HG02642 (cell line): ENCODE measurements around the gene MRPS18A.
A peak's percentile ranks its signal among the peaks of the same experiment; 100 is the strongest.
"Not testable (repeated sequence)": the region's sequence is repeated elsewhere in the genome, so short reads cannot be mapped to it uniquely, and the experiment has no call there.

Source experiments
- ATAC-seq: cut with Tn5 transposase; IDR thresholded peaks from one replicate; pipeline ENCODE4 v1.9.1; 2021; ENCODE audit warnings: mild to moderate bottlenecking; ENCODE audit not compliant: unreplicated experiment, poor library complexity

MRPS18A gene

GRCh38 chr6:43639984-43640800 lies 47.4 kb downstream of the MRPS18A start:
- no peak for ATAC-seq

- ATAC-seq = no peak
These were observed 51.3 kb downstream of the MRPS18A start for GRCh38 chr6:43636308-43636659.

- ATAC-seq = peak; percentile 85
These were observed 51.9 kb downstream of the MRPS18A start, which contains the start of gene MAD2L1BP for GRCh38 chr6:43635387-43636307. Gene MAD2L1BP (plus strand): TSS chr6:43635840. CDS start chr6:43635876, 36 bp downstream.

DNA sequence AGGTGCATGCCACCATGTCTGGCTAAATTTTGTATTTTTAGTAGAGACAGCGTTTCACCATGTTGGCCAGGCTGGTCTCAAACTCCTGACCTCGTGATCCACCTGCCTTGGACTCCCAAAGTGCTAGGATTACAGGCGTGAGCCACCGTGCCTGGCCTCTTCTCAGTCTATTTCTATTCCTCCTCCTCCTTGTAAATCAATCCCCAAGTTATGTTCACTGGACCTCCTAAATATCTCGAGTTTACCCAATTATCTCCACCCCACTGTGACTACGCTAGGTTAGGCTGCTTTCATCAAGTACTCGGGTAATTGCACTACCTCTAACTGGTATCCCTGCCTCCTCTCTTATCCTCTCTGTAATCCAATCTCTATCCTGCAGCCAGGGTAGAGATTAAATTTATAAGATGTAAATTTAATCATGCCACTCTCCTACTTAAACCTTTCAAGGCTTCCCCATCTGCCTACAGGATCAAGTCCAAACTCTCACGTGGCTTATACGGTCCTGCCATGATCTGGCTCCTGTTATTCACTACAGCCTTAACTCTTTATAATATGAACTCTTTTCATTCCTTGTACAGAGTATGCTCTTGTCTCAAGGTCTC lies 52.8 kb downstream of the MRPS18A start:
- ATAC-seq = no peak

GRCh38 chr6:43633002-43633401 lies 54.6 kb downstream of the MRPS18A start:
- ATAC-seq = not testable (repeated sequence)

DNA sequence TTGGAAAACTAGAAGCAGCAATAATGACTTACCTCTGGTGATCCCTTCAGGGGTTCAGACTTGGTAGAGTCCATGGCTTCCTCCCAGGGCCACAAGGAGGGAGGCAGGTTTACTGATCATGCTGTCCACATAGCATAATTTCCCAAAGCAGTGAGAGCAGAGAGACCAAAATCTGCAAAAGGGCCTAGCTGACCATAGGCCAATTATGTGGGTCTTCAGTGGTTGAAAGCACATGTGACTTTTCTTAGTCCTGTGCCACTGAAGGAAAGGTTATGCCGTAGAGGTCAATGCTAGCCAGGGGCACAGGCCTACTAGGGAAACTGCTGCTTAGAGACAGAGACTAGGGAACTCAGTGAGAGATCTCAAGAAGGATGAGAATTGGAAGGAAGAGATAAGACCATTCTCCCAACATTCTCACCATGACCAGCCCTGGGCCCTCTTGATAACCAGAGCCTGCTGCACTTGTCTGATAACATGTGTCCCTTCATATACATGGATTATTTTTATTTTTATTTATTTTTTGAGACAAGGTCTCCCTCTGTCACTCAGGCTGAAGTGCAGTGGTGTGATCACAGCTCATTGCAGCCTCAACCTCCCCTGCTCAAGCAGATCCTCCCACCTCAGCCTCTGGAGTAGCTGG lies 56.5 kb downstream of the MRPS18A start:
- no peak for ATAC-seq

DNA sequence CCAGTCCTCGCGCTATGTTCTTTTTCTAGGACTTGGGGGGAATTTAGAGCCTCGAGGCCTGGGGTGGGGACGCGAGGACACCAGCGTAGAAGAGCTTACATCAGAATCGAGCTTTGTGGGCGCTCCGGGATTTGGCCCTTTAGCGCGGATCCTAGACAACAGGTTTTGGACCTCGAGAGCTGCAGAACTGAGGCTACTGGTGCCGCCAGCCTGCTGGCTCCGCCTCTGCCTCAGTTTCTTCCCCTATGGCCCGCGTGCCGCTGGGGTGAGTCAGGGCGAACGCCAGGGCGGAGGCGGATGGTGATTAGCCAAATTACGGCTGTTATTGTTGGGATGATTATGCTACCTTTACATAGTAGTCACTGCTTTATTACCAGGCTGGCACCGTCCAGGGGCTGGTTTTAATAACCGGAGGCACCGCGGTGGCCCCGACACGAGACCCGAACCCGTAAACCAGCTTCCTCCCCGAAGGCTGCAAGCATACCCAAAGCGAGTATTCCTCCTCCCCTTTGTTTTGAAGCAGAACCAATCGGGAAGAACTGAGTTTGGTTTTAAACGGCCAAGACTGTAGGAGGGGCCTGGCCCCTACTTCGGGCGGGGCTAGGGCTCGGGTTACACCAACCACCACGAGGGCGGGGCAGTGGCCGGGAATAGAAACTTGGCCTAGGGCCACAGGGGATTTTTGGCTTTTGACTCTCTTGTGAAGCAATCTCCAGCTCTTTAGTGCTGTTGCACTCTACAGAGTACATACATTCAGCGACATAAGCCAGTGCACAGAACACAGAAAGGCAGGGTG lies 57.9 kb downstream of the MRPS18A start:
- peak; percentile 62 for ATAC-seq

DNA sequence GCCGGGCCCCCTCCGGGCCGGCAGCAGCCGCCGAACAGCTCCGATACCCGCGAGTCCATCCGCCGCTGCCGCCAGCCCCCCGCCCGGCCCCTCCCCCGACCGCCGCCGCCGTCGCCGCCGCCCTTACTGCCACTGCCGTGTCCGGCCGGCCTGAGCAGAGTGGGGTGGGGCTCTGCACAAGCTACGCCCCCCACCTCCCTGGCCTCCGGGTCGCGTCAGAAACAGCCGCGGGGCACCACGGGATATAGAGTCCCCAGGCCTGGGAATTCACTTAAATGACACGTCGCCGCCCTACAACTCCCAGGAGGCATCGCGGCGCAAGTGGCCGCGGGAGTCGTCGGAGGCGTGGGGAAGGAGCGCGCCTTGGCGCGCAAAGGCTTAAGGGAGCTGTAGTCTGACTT lies 58.5 kb downstream of the MRPS18A start, which contains the start of gene GTPBP2:
Gene GTPBP2 (minus strand): TSS at position 161 of the 401 bp plus-strand sequence. CDS start 102 bp downstream, at position 59.
- ATAC-seq = peak; percentile 87

GRCh38 chr6:43628393-43629103 lies 59.0 kb downstream of the MRPS18A start:
- peak; percentile 24 for ATAC-seq

- ATAC-seq = no peak
These were observed 60.4 kb downstream of the MRPS18A start for GRCh38 chr6:43627008-43627825.

DNA sequence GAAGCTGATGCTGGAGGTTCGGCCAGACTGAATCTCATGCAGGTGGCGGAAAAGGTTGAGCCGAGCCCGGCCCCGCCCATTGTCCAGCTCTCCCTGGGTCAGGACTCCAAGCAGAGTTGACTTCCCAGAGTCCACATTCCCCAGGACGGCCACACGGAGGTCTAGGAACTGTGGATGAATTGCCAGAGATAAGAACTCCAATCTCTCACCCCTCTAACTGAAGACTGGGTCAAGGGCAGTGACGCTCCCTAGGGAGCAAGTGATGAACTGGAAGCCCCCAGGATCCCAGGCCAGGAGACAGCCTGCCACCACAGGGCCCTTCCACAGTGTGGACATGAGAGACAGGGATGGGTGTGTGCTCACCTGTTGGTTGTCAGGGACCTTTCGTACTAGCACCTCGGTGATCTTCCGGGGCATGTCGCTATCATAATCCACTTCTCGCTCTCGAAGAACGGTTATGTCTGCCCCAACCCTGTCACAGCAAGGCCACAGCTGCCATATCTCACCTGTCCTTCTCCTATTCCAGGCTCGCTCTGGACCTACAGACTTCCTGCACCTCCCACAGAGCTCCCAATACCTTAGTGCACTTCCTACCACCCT lies 62.1 kb downstream of the MRPS18A start:
- ATAC-seq = no peak

DNA sequence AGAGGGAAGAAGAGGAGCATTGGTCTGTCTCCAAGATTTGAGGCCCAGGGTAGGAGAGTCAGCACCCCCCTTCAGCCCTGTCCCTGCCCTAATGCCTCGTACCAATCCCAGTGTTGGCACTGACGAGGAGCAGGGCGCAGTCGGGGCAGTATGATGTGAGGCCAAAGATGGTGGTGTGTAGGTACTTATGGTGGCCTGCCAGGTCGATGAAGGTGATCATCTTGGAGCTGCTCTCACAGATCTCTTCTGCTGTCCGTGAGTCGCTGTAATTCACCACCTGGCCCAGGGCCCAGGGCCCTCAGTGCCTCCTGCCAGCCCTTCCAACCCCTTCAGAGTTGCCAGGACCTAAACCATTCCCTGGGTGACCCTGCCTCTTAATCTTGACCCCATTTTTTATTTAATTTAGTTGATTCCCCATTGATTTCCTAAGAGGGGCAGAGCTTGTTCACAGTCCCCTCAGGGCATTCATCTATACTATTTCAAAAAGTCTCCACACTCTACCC lies 62.8 kb downstream of the MRPS18A start:
- no peak for ATAC-seq

DNA sequence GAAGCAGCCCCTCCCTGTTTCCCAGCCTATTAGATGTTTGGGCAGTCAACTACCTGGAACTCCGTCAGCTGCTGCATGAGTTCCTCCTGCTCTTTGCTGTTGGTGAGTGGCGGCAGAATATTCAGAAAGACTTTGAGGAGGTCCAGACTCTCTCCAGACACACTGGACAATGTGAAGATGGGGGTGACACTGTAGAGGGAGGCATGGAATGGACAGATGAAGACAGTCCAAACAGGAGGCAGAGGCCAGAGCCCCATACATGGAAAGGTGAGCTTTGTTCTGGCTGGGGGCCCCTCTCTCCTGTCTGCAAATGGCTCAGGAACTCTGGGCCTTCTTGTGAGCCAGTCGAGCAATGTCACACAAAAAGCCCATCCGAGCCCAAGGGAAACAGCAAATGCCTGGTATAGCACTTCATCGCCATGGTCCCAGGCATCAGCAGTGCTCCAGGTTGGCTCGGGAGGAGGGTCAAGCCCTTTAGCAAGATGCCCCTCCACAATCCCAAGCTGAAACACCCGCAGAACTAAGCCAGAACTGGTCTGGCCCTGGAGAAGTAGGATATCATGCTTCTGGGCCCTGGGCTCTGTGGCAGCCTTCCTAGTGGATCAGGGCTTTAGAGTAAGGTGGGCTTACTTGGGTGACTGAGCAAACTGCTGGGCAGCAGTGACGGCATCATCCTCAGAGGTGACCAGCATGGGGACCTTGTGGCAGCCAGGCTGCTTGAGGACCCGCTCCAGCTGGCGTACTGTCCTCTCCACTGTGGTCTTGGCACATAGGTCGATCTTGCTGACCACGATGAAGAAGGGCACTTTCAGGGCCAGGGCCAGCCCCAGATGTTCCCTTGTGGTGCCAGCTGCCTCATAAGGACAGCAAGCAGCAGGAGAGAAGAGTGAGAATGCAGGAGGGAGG lies 63.5 kb downstream of the MRPS18A start:
- ATAC-seq = no peak

- no peak for ATAC-seq
These were observed 65.0 kb downstream of the MRPS18A start for GRCh38 chr6:43622541-43622940.

DNA sequence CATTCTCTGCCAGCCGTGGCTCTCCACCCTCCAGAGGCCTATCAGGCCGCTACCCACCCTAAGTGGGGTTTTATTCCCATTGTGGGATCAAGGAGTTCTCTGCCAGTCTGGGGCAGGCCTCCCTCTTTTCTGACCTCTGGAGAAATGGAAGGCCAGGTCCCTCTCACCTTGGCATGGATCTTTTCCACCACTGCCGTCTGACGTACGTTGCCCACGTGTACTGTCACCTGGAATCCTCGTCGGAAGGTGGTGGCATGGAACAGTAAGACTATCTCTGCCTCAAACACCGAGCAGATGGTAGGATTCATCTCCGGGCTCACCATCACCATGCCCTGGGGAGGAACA lies 65.8 kb downstream of the MRPS18A start:
- ATAC-seq = no peak
